Right lobe of liver (tissue), 4 donors: ENCODE results near the gene ALPL.

ENCODE experiments used
- POLR2A ChIP-seq: fragments of 450-650 bp; IDR thresholded peaks from one replicate; pipeline ENCODE4 v1.6.1; 2017; ENCODE audit warnings: antibody characterized with exemption, mild to moderate bottlenecking
- TF ChIP-seq, protein P1 (sequence below), 4 donors: fragments of 200-600 bp in 3 of 4; fragments of 450-650 bp in 1 of 4; IDR thresholded peaks; one replicate each; pipeline versions ENCODE4 v1.5.1 to v1.8.0; 2016 to 2022; ENCODE audit warnings: antibody characterized with exemption in 4 of 4, mild to moderate bottlenecking in 2 of 4
- donor health status: DM: no; HTN: no; CAD: no.
- donor health status: DM: no; HTN: no; CAD: no.
- donor health status: DM: no; HTN: yes; CAD: no.

DNA sequence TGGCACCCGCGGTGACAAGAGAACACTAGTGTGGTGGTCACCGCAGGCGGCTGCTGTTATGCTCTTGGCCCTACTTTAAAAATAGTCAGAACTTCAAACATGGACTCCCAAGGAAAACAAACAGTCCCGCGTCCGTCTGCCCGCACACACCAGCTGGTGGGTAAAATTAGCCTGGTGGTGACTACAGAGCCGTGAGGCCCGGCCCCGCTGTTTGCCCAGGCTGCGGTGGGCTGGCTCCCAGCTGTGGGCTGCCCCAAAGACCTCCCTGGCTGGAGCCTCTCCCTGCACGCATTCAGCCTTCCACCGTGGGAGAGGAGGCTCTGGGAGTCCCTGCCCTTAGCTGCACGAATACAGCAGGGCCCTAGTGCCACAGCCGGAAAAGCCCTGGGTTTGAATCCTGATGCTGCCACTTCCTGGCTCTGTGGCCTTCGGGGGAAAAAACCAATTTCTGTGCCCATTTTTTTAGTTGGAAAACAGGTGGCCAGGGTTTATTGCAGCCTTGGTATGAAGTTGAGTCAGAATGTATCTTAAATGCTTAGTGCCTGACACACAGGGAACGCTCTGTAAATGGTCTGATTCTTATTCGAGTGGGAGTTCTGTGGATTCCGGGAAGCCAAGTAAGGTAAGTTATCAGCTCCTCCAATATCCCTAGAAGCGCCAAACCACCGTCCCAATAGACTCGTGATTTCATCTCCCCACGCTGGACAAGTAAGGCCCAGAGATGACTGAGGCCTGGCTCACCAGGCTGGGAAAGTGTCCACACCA, 58.2 kb downstream of the ALPL start:
- TF ChIP-seq, protein P1, sequence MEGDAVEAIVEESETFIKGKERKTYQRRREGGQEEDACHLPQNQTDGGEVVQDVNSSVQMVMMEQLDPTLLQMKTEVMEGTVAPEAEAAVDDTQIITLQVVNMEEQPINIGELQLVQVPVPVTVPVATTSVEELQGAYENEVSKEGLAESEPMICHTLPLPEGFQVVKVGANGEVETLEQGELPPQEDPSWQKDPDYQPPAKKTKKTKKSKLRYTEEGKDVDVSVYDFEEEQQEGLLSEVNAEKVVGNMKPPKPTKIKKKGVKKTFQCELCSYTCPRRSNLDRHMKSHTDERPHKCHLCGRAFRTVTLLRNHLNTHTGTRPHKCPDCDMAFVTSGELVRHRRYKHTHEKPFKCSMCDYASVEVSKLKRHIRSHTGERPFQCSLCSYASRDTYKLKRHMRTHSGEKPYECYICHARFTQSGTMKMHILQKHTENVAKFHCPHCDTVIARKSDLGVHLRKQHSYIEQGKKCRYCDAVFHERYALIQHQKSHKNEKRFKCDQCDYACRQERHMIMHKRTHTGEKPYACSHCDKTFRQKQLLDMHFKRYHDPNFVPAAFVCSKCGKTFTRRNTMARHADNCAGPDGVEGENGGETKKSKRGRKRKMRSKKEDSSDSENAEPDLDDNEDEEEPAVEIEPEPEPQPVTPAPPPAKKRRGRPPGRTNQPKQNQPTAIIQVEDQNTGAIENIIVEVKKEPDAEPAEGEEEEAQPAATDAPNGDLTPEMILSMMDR (IDR thresholded peaks at IDR 0.05) = no peak
- no peak for TF ChIP-seq POLR2A
